GM18507 (cell line): ENCODE measurements around the gene DHX30.
"Not testable (repeated sequence)": the region's sequence is repeated elsewhere in the genome, so short reads cannot be mapped to it uniquely, and the experiment has no call there.

Experiments used
- DNase-seq: peaks from one replicate; pipeline ENCODE4 v3.0.0; 2011; ENCODE audit warnings: low read depth; ENCODE audit not compliant: insufficient read length; ENCODE audit errors: extremely low spot score
- FAIRE-seq: peaks from 2 replicates; lab custom pipeline; 2011; peaks lifted over from hg19 to GRCh38; lab: Jason Lieb, UNC

DHX30 gene

GRCh38 chr3:47872916-47873315, 70.0 kb downstream of the DHX30 start:
- DNase-seq (no peak), FAIRE-seq (no peak)

GRCh38 chr3:47874438-47874837, 71.5 kb downstream of the DHX30 start:
- FAIRE-seq (no peak), DNase-seq (no peak)

- FAIRE-seq (no peak), DNase-seq (no peak)
These were observed 72.0 kb downstream of the DHX30 start for GRCh38 chr3:47874913-47875312.

- no peak for FAIRE-seq
- no peak for DNase-seq
These were observed 74.4 kb downstream of the DHX30 start for GRCh38 chr3:47877290-47877689.

- no peak for DNase-seq
- FAIRE-seq = no peak
These were observed 74.8 kb downstream of the DHX30 start for GRCh38 chr3:47877719-47878118.

- no peak for DNase-seq
- FAIRE-seq = no peak
These were observed 79.4 kb downstream of the DHX30 start for GRCh38 chr3:47882338-47882737.

GRCh38 chr3:47884603-47885002, 81.7 kb downstream of the DHX30 start:
- DNase-seq (no peak), FAIRE-seq (no peak)

GRCh38 chr3:47885168-47885567, 82.2 kb downstream of the DHX30 start:
- FAIRE-seq (no peak), DNase-seq (no peak)

- DNase-seq, FAIRE-seq: not testable (repeated sequence)
These were observed 85.1 kb downstream of the DHX30 start for GRCh38 chr3:47887991-47888390.

GRCh38 chr3:47888986-47889757, 86.2 kb downstream of the DHX30 start:
- DNase-seq (no peak), FAIRE-seq (no peak)

GRCh38 chr3:47890126-47890827, 87.3 kb downstream of the DHX30 start:
- no peak for FAIRE-seq
- no peak for DNase-seq

GRCh38 chr3:47890828-47891612, 88.1 kb downstream of the DHX30 start:
- FAIRE-seq = no peak
- no peak for DNase-seq

GRCh38 chr3:47891613-47892005, 88.7 kb downstream of the DHX30 start:
- no peak for FAIRE-seq
- no peak for DNase-seq

- no peak for DNase-seq
- no peak for FAIRE-seq
These were observed 89.5 kb downstream of the DHX30 start for GRCh38 chr3:47892286-47893040.

- no peak for DNase-seq
- FAIRE-seq = no peak
These were observed 92.3 kb downstream of the DHX30 start for GRCh38 chr3:47895241-47895640.

- FAIRE-seq (no peak), DNase-seq (no peak)
These were observed 93.8 kb downstream of the DHX30 start for GRCh38 chr3:47896736-47897135.

- DNase-seq (no peak), FAIRE-seq (no peak)
These were observed 95.0 kb downstream of the DHX30 start for GRCh38 chr3:47897954-47898353.

- FAIRE-seq = no peak
- DNase-seq = no peak
These were observed 96.7 kb downstream of the DHX30 start for GRCh38 chr3:47899495-47900108.
